ENCODE results near the gene STYK1. TPM values are rescaled to one million over a fixed set of nuclear protein-coding genes. Genes with fewer than 3 reads are reported as not detected.

STYK1 gene
- total and polyA plus RNA-seq, 2 donors (not counting 1 experiment from before 2014, with no cell fraction given) = 0.41 TPM; not detected in 1

DNA sequence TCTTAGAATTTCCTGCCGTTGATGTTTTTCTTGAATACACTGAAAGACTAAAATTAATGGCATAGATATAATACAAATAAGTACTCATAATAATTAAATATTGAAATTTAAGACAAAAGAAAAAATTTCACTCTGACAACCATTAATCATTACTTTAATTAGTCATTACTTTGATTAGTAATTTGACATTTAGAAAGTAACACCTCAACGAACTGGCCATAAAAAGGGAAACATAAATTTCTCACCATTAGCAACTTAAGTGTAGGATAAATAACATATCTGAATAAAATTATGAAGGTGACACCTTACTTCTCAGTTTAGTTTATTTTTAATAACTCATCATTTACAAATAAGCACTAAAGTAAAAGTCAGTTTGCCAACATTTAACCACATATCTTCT lies 78.0 kb downstream of the STYK1 start:
- Histone ChIP-seq H3K27ac (ENCODE audit: insufficient read depth, low read length) (no peak overlapping the region), H2AFZ (ENCODE audit: low read length) (no peak overlapping the region), H3K36me3 (ENCODE audit: control insufficient read depth, insufficient read depth, low read length) (no peaks in the 10 kb centered on the region), H3K79me2 (ENCODE audit: control insufficient read depth, insufficient read depth, low read length) (no peaks in the 10 kb centered on the region), H3K9ac (ENCODE audit: insufficient read depth, low read length) (no peak overlapping the region), H3K4me2 (ENCODE audit: extremely low read depth, insufficient read depth, low read length) (no peak overlapping the region), H3K9me3 (ENCODE audit: control insufficient read depth, insufficient read depth, low read depth, low read length) (no peaks in the 10 kb centered on the region), H3K4me1 (ENCODE audit: control insufficient read depth, extremely low read depth, insufficient read depth, low read length) (no peaks in the 10 kb centered on the region), H4K20me1 (ENCODE audit: control insufficient read depth, extremely low read depth, insufficient read depth, low read length) (no peaks in the 10 kb centered on the region), H3K4me3 (replicated peaks in 1 of 4; ENCODE audit: control extremely low read depth in 1 of 4, insufficient read depth in 1 of 4, low read depth in 3 of 4, low read length in 4 of 4) (no peak overlapping the region), H3K27me3 (ENCODE audit: control insufficient read depth, insufficient read depth, low read length) (no peaks in the 10 kb centered on the region)
- TF ChIP-seq, protein P1, sequence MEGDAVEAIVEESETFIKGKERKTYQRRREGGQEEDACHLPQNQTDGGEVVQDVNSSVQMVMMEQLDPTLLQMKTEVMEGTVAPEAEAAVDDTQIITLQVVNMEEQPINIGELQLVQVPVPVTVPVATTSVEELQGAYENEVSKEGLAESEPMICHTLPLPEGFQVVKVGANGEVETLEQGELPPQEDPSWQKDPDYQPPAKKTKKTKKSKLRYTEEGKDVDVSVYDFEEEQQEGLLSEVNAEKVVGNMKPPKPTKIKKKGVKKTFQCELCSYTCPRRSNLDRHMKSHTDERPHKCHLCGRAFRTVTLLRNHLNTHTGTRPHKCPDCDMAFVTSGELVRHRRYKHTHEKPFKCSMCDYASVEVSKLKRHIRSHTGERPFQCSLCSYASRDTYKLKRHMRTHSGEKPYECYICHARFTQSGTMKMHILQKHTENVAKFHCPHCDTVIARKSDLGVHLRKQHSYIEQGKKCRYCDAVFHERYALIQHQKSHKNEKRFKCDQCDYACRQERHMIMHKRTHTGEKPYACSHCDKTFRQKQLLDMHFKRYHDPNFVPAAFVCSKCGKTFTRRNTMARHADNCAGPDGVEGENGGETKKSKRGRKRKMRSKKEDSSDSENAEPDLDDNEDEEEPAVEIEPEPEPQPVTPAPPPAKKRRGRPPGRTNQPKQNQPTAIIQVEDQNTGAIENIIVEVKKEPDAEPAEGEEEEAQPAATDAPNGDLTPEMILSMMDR (conservative IDR thresholded peaks at IDR 0.05 in 1 of 2, IDR thresholded peaks at IDR 0.05 in 1 of 2; ENCODE audit: low read depth in 1 of 2, low read length in 2 of 2) = no peak
- TF ChIP-seq EZH2 (IDR thresholded peaks at IDR 0.05; ENCODE audit: low read length, missing control alignments) = no peak
- DNase-seq (ENCODE audit: low read depth in 2 of 2) = no peak

GRCh38 chr12:10590966-10591365 lies 82.9 kb downstream of the STYK1 start:
- Histone ChIP-seq H4K20me1 (ENCODE audit: control insufficient read depth, extremely low read depth, insufficient read depth, low read length) (no peaks in the 10 kb centered on the region), H3K4me2 (ENCODE audit: extremely low read depth, insufficient read depth, low read length) (no peak overlapping the region), H3K9ac (ENCODE audit: insufficient read depth, low read length) (no peak overlapping the region), H3K36me3 (ENCODE audit: control insufficient read depth, insufficient read depth, low read length) (no peaks in the 10 kb centered on the region), H3K79me2 (ENCODE audit: control insufficient read depth, insufficient read depth, low read length) (no peaks in the 10 kb centered on the region), H3K4me1 (ENCODE audit: control insufficient read depth, extremely low read depth, insufficient read depth, low read length) (no peaks in the 10 kb centered on the region), H3K9me3 (ENCODE audit: control insufficient read depth, insufficient read depth, low read depth, low read length) (no peaks in the 10 kb centered on the region), H2AFZ (ENCODE audit: low read length) (no peak overlapping the region), H3K27me3 (ENCODE audit: control insufficient read depth, insufficient read depth, low read length) (no peaks in the 10 kb centered on the region), H3K4me3 (replicated peaks in 1 of 4; ENCODE audit: control extremely low read depth in 1 of 4, insufficient read depth in 1 of 4, low read depth in 3 of 4, low read length in 4 of 4) (no peak overlapping the region), H3K27ac (ENCODE audit: insufficient read depth, low read length) (no peak overlapping the region)
- no peak for TF ChIP-seq EZH2 (IDR thresholded peaks at IDR 0.05; ENCODE audit: low read length, missing control alignments)
- TF ChIP-seq, protein P1 (conservative IDR thresholded peaks at IDR 0.05 in 1 of 2, IDR thresholded peaks at IDR 0.05 in 1 of 2; ENCODE audit: low read depth in 1 of 2, low read length in 2 of 2) = no peak
- DNase-seq (ENCODE audit: low read depth in 2 of 2) = no peak

DNA sequence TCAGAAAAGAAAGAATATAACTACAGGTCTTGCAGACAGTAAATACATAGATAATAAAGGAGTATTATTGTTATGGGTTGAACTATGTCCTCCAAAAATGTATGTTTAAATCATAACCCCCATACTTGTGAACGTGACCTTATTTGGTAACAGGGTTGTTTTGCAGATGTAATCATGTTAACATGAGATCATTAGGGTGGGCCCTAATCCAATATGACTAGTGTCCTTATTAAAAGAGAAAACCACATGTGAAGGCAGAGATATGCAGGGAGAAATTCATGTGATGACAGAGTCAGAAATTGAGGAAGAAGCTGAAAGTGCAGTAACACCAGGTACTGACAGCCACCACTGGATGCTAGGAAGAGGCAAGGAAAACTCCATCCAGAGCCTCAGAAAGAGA lies 89.4 kb downstream of the STYK1 start:
- Histone ChIP-seq H3K9ac (ENCODE audit: insufficient read depth, low read length) (no peak overlapping the region), H3K4me2 (ENCODE audit: extremely low read depth, insufficient read depth, low read length) (no peak overlapping the region), H3K36me3 (ENCODE audit: control insufficient read depth, insufficient read depth, low read length) (peaks cover 3% of the 10 kb centered on the region), H3K79me2 (ENCODE audit: control insufficient read depth, insufficient read depth, low read length) (no peaks in the 10 kb centered on the region), H2AFZ (ENCODE audit: low read length) (no peak overlapping the region), H3K4me3 (replicated peaks in 1 of 4; ENCODE audit: control extremely low read depth in 1 of 4, insufficient read depth in 1 of 4, low read depth in 3 of 4, low read length in 4 of 4) (no peak overlapping the region), H3K9me3 (ENCODE audit: control insufficient read depth, insufficient read depth, low read depth, low read length) (no peaks in the 10 kb centered on the region), H4K20me1 (ENCODE audit: control insufficient read depth, extremely low read depth, insufficient read depth, low read length) (no peaks in the 10 kb centered on the region), H3K27me3 (ENCODE audit: control insufficient read depth, insufficient read depth, low read length) (no peaks in the 10 kb centered on the region), H3K27ac (ENCODE audit: insufficient read depth, low read length) (no peak overlapping the region), H3K4me1 (ENCODE audit: control insufficient read depth, extremely low read depth, insufficient read depth, low read length) (no peaks in the 10 kb centered on the region)
- no peak for TF ChIP-seq EZH2 (IDR thresholded peaks at IDR 0.05; ENCODE audit: low read length, missing control alignments)
- TF ChIP-seq, protein P1 (conservative IDR thresholded peaks at IDR 0.05 in 1 of 2, IDR thresholded peaks at IDR 0.05 in 1 of 2; ENCODE audit: low read depth in 1 of 2, low read length in 2 of 2) = no peak
- DNase-seq (ENCODE audit: low read depth in 2 of 2) = peak; percentile 9 to 69

All from fibroblast of lung (primary cell).